GM23338 (cell line): Measurements from ENCODE around the gene MCC. TPM values are rescaled to one million over a fixed set of nuclear protein-coding genes. Genes with fewer than 3 reads are reported as not detected.

Experiments used
- ATAC-seq: fragments of 200-7000 bp; cut with Tn5 transposase; 3 replicates; pipeline ENCODE4 v1.9.1; 2020
- DNase-seq: peaks from one replicate; pipeline ENCODE4 v3.0.0-alpha.2; 2015; ENCODE audit warnings: low spot score
- H2AFZ ChIP-seq: fragments of 200-600 bp; sonication (generic); 2 replicates; pipeline ENCODE4 v1.8.0; 2016; ENCODE audit warnings: antibody characterized with exemption, mild to moderate bottlenecking, moderate library complexity
- H3F3A ChIP-seq: fragments of 200-600 bp; sonication (generic); replicated peaks from 2 replicates; pipeline ENCODE4 v1.8.0; 2017; ENCODE audit warnings: antibody characterized with exemption, mixed run types, low read depth
- H3K27ac ChIP-seq: fragments of 200-600 bp; sonication (generic); 2 replicates; pipeline ENCODE4 v1.6.1; 2016; ENCODE audit warnings: low read depth
- H3K27me3 ChIP-seq: fragments of 200-600 bp; sonication (generic); 2 replicates; pipeline ENCODE4 v1.8.0; 2016; ENCODE audit warnings: mild to moderate bottlenecking, mixed run types, moderate library complexity; ENCODE audit not compliant: insufficient read depth
- H3K36me3 ChIP-seq: fragments of 200-600 bp; sonication (generic); 2 replicates; pipeline ENCODE4 v1.8.0; 2016; ENCODE audit warnings: mild to moderate bottlenecking; ENCODE audit not compliant: insufficient read depth
- H3K4me1 ChIP-seq: fragments of 200-600 bp; sonication (generic); 2 replicates; pipeline ENCODE4 v1.8.0; 2016; ENCODE audit warnings: mild to moderate bottlenecking, moderate library complexity; ENCODE audit not compliant: insufficient read depth
- H3K4me2 ChIP-seq: fragments of 200-600 bp; sonication (generic); 2 replicates; pipeline ENCODE4 v1.7.1; 2017; ENCODE audit warnings: mixed run types
- H3K4me3 ChIP-seq: fragments of 200-600 bp; sonication (generic); 2 replicates; pipeline ENCODE4 v1.6.1; 2016; ENCODE audit warnings: mixed run types
- H3K79me2 ChIP-seq: fragments of 200-600 bp; sonication (generic); replicated peaks from 2 replicates; pipeline ENCODE4 v1.8.0; 2017; ENCODE audit warnings: mild to moderate bottlenecking; ENCODE audit not compliant: insufficient read depth
- H3K9me2 ChIP-seq: fragments of 200-600 bp; sonication (generic); 2 replicates; pipeline ENCODE4 v1.8.0; 2017; ENCODE audit not compliant: insufficient read depth
- H4K20me1 ChIP-seq: fragments of 200-600 bp; sonication (generic); replicated peaks from 2 replicates; pipeline ENCODE4 v1.8.0; 2017; ENCODE audit warnings: mild to moderate bottlenecking; ENCODE audit not compliant: insufficient read depth
- H3K27ac Mint-ChIP-seq: 2 replicates; pipeline ENCODE4 v1.8.0; 2020; ENCODE audit warnings: inconsistent platforms, mild to moderate bottlenecking, moderate library complexity, mixed read lengths
- H3K27me3 Mint-ChIP-seq: 3 replicates; pipeline ENCODE4 v1.8.0; 2022; ENCODE audit warnings: low read depth, mild to moderate bottlenecking, moderate library complexity, mixed read lengths, inconsistent platforms; ENCODE audit not compliant: insufficient read depth, poor library complexity
- H3K36me3 Mint-ChIP-seq: 3 replicates; pipeline ENCODE4 v1.8.0; 2021; ENCODE audit warnings: low read depth, mild to moderate bottlenecking, inconsistent platforms, moderate library complexity, mixed read lengths
- H3K4me1 Mint-ChIP-seq: 3 replicates; pipeline ENCODE4 v1.8.0; 2020; ENCODE audit warnings: mild to moderate bottlenecking, inconsistent platforms, mixed read lengths
- H3K4me3 Mint-ChIP-seq: 3 replicates; pipeline ENCODE4 v1.8.0; 2021; ENCODE audit warnings: moderate library complexity, mild to moderate bottlenecking, inconsistent platforms, mixed read lengths
- H3K9me3 Mint-ChIP-seq: 3 replicates; pipeline ENCODE4 v1.8.0; 2020; ENCODE audit warnings: moderate library complexity, mild to moderate bottlenecking, inconsistent platforms, mixed read lengths
- CREB1 ChIP-seq: fragments of 250-450 bp; sonication (Bioruptor Pico); IDR thresholded peaks from 2 replicates; pipeline ENCODE4 v1.5.0; 2020; ENCODE audit warnings: low read depth, mild to moderate bottlenecking, moderate library complexity
- ETS1 ChIP-seq: IDR thresholded peaks from 2 replicates; pipeline ENCODE4 v1.6.1; 2016; ENCODE audit warnings: antibody characterized with exemption
- EZH2 ChIP-seq: fragments of 200-600 bp; sonication (generic); IDR thresholded peaks from one replicate; pipeline ENCODE4 v1.8.0; 2017; ENCODE audit warnings: antibody characterized with exemption, mild to moderate bottlenecking, low read depth; ENCODE audit not compliant: unreplicated experiment
- EZH2phosphoT487 ChIP-seq: fragments of 200-600 bp; sonication (generic); IDR thresholded peaks from one replicate; pipeline ENCODE4 v1.8.1; 2018; ENCODE audit warnings: antibody characterized with exemption; ENCODE audit not compliant: unreplicated experiment
- JUNB ChIP-seq: IDR thresholded peaks from one replicate; pipeline ENCODE4 v1.6.1; 2016; ENCODE audit warnings: antibody characterized with exemption; ENCODE audit not compliant: unreplicated experiment
- NANOG ChIP-seq: IDR thresholded peaks from 2 replicates; pipeline ENCODE4 v1.6.1; 2016; ENCODE audit warnings: antibody characterized with exemption, borderline replicate concordance
- POLR2AphosphoS5 ChIP-seq: IDR thresholded peaks from 2 replicates; pipeline ENCODE4 v1.6.1; 2016; ENCODE audit warnings: antibody characterized with exemption, low read depth
- STAT1 ChIP-seq: IDR thresholded peaks from one replicate; pipeline ENCODE4 v1.6.1; 2016; ENCODE audit warnings: antibody characterized with exemption; ENCODE audit not compliant: unreplicated experiment
- ZNF114 ChIP-seq: fragments of 250-450 bp; sonication (Bioruptor Pico); IDR thresholded peaks from 2 replicates; pipeline ENCODE4 v1.5.0; 2020; ENCODE audit warnings: mild to moderate bottlenecking, moderate library complexity
- ZNF331 ChIP-seq: fragments of 250-450 bp; sonication (Bioruptor Pico); IDR thresholded peaks from 2 replicates; pipeline ENCODE4 v1.5.0; 2020; ENCODE audit warnings: low read depth, mild to moderate bottlenecking, moderate library complexity
- polyA plus RNA-seq: library from polyadenylated mRNA; unstranded; fragments of >200 nt; fragmentation: Nextera tagmentation; extraction: Ambion mirVana; gene quantifications from 2 replicates; pipeline ENCODE4 v1.2.1, GENCODE V29; 2016
- total RNA-seq: library from RNA; depleted of rRNA; stranded (reverse); fragments of >200 nt; shearing (Covaris generic); gene quantifications from 2 replicates; pipeline ENCODE4 v1.2.3, GENCODE V29; 2014
- TF ChIP-seq, protein P1 (sequence below): fragments of 250-450 bp; sonication (Bioruptor Pico); IDR thresholded peaks from 2 replicates; pipeline ENCODE4 v1.5.0; 2020; ENCODE audit warnings: mild to moderate bottlenecking, moderate library complexity
- TF ChIP-seq, protein P2 (sequence below): IDR thresholded peaks from one replicate; pipeline ENCODE4 v1.6.1; 2018; ENCODE audit warnings: antibody characterized with exemption; ENCODE audit not compliant: unreplicated experiment
- TF ChIP-seq, protein P3 (sequence below), 2 experiments: fragments of 200-600 bp in 1 of 2; sonication (generic) in 1 of 2; conservative IDR thresholded peaks; 2 replicates each; pipeline versions ENCODE4 v1.5.1 to v1.6.1; 2016 to 2017; ENCODE audit warnings: antibody characterized with exemption in 2 of 2, low read depth in 2 of 2, mild to moderate bottlenecking in 2 of 2, moderate library complexity in 1 of 2

Gene MCC
- total and polyA plus RNA-seq, 2 experiments from 2014 or later = 3.8 to 10.1 TPM

DNA sequence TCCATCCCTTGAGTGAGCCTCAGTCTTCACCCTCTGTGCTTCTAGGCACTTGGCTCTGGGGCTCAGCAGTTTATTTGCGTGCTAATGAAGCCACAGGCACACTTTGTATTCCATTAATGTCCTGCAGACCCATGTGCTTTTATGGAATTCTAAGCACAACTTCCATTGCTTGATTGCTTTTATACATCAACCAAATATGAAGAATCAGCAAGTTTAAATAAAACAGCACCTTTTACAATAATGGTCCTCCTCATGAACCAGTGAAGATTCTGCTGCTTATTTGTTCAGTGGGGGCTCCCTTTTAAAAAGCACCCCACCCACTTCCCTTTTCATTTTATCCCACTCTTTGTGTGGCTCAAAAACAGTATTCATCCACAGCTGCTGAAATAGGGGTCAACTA, 451.4 kb downstream of the MCC start:
- H3K4me1 Mint-ChIP-seq = peaks cover 46% of the 10 kb centered on the region
- H3K4me3 ChIP-seq = no peak overlapping the region
- H3K27ac Mint-ChIP-seq = no peak overlapping the region
- peaks cover 8% of the 10 kb centered on the region for H3K27me3 Mint-ChIP-seq
- no peaks in the 10 kb centered on the region for H3K9me3 Mint-ChIP-seq
- no peaks in the 10 kb centered on the region for H3K36me3 ChIP-seq
- DNase-seq (no peak), ATAC-seq (peak; percentile 9; the same call in 1 of the 3 replicates)
- H3K27me3 ChIP-seq = no peaks in the 10 kb centered on the region
- no peaks in the 10 kb centered on the region for H3K79me2 ChIP-seq
- TF ChIP-seq ZNF114 (no peak), NANOG (no peak), JUNB (no peak), EZH2 (no peak), EZH2phosphoT487 (no peak), ETS1 (no peak), ZNF331 (CRISPR knock-in tag) (no peak), STAT1 (no peak), POLR2AphosphoS5 (no peak), CREB1 (CRISPR knock-in tag) (no peak)
- TF ChIP-seq, protein P1, sequence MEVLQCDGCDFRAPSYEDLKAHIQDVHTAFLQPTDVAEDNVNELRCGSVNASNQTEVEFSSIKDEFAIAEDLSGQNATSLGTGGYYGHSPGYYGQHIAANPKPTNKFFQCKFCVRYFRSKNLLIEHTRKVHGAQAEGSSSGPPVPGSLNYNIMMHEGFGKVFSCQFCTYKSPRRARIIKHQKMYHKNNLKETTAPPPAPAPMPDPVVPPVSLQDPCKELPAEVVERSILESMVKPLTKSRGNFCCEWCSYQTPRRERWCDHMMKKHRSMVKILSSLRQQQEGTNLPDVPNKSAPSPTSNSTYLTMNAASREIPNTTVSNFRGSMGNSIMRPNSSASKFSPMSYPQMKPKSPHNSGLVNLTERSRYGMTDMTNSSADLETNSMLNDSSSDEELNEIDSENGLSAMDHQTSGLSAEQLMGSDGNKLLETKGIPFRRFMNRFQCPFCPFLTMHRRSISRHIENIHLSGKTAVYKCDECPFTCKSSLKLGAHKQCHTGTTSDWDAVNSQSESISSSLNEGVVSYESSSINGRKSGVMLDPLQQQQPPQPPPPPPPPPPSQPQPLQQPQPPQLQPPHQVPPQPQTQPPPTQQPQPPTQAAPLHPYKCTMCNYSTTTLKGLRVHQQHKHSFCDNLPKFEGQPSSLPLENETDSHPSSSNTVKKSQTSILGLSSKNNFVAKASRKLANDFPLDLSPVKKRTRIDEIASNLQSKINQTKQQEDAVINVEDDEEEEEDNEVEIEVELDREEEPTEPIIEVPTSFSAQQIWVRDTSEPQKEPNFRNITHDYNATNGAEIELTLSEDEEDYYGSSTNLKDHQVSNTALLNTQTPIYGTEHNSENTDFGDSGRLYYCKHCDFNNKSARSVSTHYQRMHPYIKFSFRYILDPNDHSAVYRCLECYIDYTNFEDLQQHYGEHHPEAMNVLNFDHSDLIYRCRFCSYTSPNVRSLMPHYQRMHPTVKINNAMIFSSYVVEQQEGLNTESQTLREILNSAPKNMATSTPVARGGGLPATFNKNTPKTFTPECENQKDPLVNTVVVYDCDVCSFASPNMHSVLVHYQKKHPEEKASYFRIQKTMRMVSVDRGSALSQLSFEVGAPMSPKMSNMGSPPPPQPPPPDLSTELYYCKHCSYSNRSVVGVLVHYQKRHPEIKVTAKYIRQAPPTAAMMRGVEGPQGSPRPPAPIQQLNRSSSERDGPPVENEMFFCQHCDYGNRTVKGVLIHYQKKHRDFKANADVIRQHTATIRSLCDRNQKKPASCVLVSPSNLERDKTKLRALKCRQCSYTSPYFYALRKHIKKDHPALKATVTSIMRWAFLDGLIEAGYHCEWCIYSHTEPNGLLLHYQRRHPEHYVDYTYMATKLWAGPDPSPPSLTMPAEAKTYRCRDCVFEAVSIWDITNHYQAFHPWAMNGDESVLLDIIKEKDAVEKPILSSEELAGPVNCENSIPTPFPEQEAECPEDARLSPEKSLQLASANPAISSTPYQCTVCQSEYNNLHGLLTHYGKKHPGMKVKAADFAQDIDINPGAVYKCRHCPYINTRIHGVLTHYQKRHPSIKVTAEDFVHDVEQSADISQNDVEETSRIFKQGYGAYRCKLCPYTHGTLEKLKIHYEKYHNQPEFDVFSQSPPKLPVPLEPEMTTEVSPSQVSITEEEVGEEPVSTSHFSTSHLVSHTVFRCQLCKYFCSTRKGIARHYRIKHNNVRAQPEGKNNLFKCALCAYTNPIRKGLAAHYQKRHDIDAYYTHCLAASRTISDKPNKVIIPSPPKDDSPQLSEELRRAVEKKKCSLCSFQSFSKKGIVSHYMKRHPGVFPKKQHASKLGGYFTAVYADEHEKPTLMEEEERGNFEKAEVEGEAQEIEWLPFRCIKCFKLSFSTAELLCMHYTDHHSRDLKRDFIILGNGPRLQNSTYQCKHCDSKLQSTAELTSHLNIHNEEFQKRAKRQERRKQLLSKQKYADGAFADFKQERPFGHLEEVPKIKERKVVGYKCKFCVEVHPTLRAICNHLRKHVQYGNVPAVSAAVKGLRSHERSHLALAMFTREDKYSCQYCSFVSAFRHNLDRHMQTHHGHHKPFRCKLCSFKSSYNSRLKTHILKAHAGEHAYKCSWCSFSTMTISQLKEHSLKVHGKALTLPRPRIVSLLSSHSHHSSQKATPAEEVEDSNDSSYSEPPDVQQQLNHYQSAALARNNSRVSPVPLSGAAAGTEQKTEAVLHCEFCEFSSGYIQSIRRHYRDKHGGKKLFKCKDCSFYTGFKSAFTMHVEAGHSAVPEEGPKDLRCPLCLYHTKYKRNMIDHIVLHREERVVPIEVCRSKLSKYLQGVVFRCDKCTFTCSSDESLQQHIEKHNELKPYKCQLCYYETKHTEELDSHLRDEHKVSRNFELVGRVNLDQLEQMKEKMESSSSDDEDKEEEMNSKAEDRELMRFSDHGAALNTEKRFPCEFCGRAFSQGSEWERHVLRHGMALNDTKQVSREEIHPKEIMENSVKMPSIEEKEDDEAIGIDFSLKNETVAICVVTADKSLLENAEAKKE (CRISPR knock-in tag) = no peak
- TF ChIP-seq, protein P2, sequence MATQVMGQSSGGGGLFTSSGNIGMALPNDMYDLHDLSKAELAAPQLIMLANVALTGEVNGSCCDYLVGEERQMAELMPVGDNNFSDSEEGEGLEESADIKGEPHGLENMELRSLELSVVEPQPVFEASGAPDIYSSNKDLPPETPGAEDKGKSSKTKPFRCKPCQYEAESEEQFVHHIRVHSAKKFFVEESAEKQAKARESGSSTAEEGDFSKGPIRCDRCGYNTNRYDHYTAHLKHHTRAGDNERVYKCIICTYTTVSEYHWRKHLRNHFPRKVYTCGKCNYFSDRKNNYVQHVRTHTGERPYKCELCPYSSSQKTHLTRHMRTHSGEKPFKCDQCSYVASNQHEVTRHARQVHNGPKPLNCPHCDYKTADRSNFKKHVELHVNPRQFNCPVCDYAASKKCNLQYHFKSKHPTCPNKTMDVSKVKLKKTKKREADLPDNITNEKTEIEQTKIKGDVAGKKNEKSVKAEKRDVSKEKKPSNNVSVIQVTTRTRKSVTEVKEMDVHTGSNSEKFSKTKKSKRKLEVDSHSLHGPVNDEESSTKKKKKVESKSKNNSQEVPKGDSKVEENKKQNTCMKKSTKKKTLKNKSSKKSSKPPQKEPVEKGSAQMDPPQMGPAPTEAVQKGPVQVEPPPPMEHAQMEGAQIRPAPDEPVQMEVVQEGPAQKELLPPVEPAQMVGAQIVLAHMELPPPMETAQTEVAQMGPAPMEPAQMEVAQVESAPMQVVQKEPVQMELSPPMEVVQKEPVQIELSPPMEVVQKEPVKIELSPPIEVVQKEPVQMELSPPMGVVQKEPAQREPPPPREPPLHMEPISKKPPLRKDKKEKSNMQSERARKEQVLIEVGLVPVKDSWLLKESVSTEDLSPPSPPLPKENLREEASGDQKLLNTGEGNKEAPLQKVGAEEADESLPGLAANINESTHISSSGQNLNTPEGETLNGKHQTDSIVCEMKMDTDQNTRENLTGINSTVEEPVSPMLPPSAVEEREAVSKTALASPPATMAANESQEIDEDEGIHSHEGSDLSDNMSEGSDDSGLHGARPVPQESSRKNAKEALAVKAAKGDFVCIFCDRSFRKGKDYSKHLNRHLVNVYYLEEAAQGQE = no peak
- TF ChIP-seq, protein P3, sequence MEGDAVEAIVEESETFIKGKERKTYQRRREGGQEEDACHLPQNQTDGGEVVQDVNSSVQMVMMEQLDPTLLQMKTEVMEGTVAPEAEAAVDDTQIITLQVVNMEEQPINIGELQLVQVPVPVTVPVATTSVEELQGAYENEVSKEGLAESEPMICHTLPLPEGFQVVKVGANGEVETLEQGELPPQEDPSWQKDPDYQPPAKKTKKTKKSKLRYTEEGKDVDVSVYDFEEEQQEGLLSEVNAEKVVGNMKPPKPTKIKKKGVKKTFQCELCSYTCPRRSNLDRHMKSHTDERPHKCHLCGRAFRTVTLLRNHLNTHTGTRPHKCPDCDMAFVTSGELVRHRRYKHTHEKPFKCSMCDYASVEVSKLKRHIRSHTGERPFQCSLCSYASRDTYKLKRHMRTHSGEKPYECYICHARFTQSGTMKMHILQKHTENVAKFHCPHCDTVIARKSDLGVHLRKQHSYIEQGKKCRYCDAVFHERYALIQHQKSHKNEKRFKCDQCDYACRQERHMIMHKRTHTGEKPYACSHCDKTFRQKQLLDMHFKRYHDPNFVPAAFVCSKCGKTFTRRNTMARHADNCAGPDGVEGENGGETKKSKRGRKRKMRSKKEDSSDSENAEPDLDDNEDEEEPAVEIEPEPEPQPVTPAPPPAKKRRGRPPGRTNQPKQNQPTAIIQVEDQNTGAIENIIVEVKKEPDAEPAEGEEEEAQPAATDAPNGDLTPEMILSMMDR (conservative IDR thresholded peaks at IDR 0.05; ENCODE audit: low read depth in 2 of 2) = no peak
- H3K9me2 ChIP-seq = no peaks in the 10 kb centered on the region
- H4K20me1 ChIP-seq = no peaks in the 10 kb centered on the region
- no peaks in the 10 kb centered on the region for H3F3A ChIP-seq
- peaks cover 15% of the 10 kb centered on the region for H3K4me1 ChIP-seq
- H3K4me3 Mint-ChIP-seq = no peak overlapping the region
- H3K4me2 ChIP-seq = 0 out of 2 replicates have a peak overlapping the region, but pooled peaks have one; percentile 31
- H2AFZ ChIP-seq = no peak overlapping the region
- H3K36me3 Mint-ChIP-seq = peaks cover 7% of the 10 kb centered on the region; the same call in 1 of the 3 replicates
- no peak overlapping the region for H3K27ac ChIP-seq
